Trophoblast cell (in vitro differentiated cells and primary cell): ENCODE results near the gene BRD1.

ENCODE experiments used
- DNase-seq, 2 donors: peaks; one replicate each; pipeline ENCODE4 v3.0.0-alpha.2; 2016
- H2AFZ ChIP-seq: 2 replicates; pipeline ENCODE4 v1.6.1; 2013; ENCODE audit warnings: low read length, moderate library complexity, mild to moderate bottlenecking; ENCODE audit not compliant: insufficient read depth, poor library complexity
- H2AK5ac ChIP-seq: 2 replicates; pipeline ENCODE4 v1.6.1; 2013; ENCODE audit warnings: mild to moderate bottlenecking, low read length
- H2BK120ac ChIP-seq: 2 replicates; pipeline ENCODE4 v1.6.1; 2013; ENCODE audit warnings: low read length, mild to moderate bottlenecking, moderate library complexity; ENCODE audit not compliant: insufficient read depth, poor library complexity
- H2BK12ac ChIP-seq: 2 replicates; pipeline ENCODE4 v1.6.1; 2013; ENCODE audit warnings: mild to moderate bottlenecking, low read length, moderate library complexity
- H2BK5ac ChIP-seq: 2 replicates; pipeline ENCODE4 v1.6.1; 2013; ENCODE audit warnings: low read length, low read depth, moderate library complexity, mild to moderate bottlenecking; ENCODE audit not compliant: poor library complexity
- H3K14ac ChIP-seq: 2 replicates; pipeline ENCODE4 v1.6.1; 2013; ENCODE audit warnings: mild to moderate bottlenecking, low read length
- H3K18ac ChIP-seq: 2 replicates; pipeline ENCODE4 v1.6.1; 2013; ENCODE audit warnings: mild to moderate bottlenecking, low read length
- H3K23ac ChIP-seq: 2 replicates; pipeline ENCODE4 v1.6.1; 2013; ENCODE audit warnings: low read length
- H3K27ac ChIP-seq: 2 replicates; pipeline ENCODE4 v1.5.1; 2013; ENCODE audit warnings: low read depth, mild to moderate bottlenecking, inconsistent platforms, low read length, moderate library complexity
- H3K27me3 ChIP-seq: 2 replicates; pipeline ENCODE4 v1.6.1; 2013; ENCODE audit warnings: inconsistent platforms, mild to moderate bottlenecking, low read length, moderate library complexity; ENCODE audit not compliant: insufficient read depth
- H3K36me3 ChIP-seq, 2 experiments: 1 replicate in 1 of 2; 2 replicates in 1 of 2; pipeline ENCODE4 v1.6.1; 2013; ENCODE audit warnings: low read length in 2 of 2, mild to moderate bottlenecking in 2 of 2, moderate library complexity in 1 of 2; ENCODE audit not compliant: insufficient read depth in 2 of 2, control insufficient read depth in 1 of 2
- H3K4ac ChIP-seq: 2 replicates; pipeline ENCODE4 v1.6.1; 2013; ENCODE audit warnings: low read depth, mild to moderate bottlenecking, low read length, moderate library complexity
- H3K4me1 ChIP-seq, 2 experiments: 1 replicate in 1 of 2; 2 replicates in 1 of 2; pipeline ENCODE4 v1.6.1; 2013; ENCODE audit warnings: low read length in 2 of 2, mild to moderate bottlenecking in 2 of 2, moderate library complexity in 1 of 2; ENCODE audit not compliant: insufficient read depth in 2 of 2, control insufficient read depth in 1 of 2
- H3K4me2 ChIP-seq: 2 replicates; pipeline ENCODE4 v1.6.1; 2013; ENCODE audit warnings: inconsistent platforms, mild to moderate bottlenecking, low read length, moderate library complexity
- H3K4me3 ChIP-seq: 2 replicates; pipeline ENCODE4 v1.5.1; 2013; ENCODE audit warnings: mild to moderate bottlenecking, low read depth, low read length, inconsistent platforms
- H3K79me1 ChIP-seq: one replicate; pipeline ENCODE4 v1.6.1; 2013; ENCODE audit warnings: low read length
- H3K79me2 ChIP-seq: 2 replicates; pipeline ENCODE4 v1.6.1; 2013; ENCODE audit warnings: low read length, mild to moderate bottlenecking; ENCODE audit not compliant: control insufficient read depth, insufficient read depth, poor library complexity
- H3K9ac ChIP-seq: 2 replicates; pipeline ENCODE4 v1.6.1; 2013; ENCODE audit warnings: mild to moderate bottlenecking, low read length
- H3K9me3 ChIP-seq: 2 replicates; pipeline ENCODE4 v1.6.1; 2013; ENCODE audit warnings: low read depth, mild to moderate bottlenecking, control low read depth, inconsistent platforms, low read length; ENCODE audit not compliant: insufficient read depth
- H4K12ac ChIP-seq: 2 replicates; pipeline ENCODE4 v1.6.1; 2013; ENCODE audit warnings: low read depth, mild to moderate bottlenecking, low read length, moderate library complexity
- H4K8ac ChIP-seq: 2 replicates; pipeline ENCODE4 v1.6.1; 2013; ENCODE audit warnings: low read depth, mild to moderate bottlenecking, low read length, moderate library complexity
- H4K91ac ChIP-seq: one replicate; pipeline ENCODE4 v1.6.1; 2013; ENCODE audit warnings: low read depth, mild to moderate bottlenecking, low read length, moderate library complexity
- WGBS: extraction: QIAGEN DNeasy Blood & Tissue Kit; methylation state at CpG from one replicate; pipeline ENCODE4 v1.1.7; 2013; ENCODE audit warnings: missing lambda C conversion rate; ENCODE audit not compliant: insufficient read length, insufficient coverage; ENCODE audit errors: extremely low coverage; 5-methylcytosine and 5-hydroxymethylcytosine counted together

The BRD1 gene

GRCh38 chr22:49866134-49866533, 38.5 kb upstream of the BRD1 start:
- H3K23ac ChIP-seq = no peak overlapping the region
- H2AFZ ChIP-seq = no peak overlapping the region
- no peaks in the 10 kb centered on the region for H3K79me1 ChIP-seq
- no peak overlapping the region for H4K91ac ChIP-seq
- no peak overlapping the region for H4K12ac ChIP-seq
- no peak overlapping the region for H3K4ac ChIP-seq
- H3K18ac ChIP-seq = no peak overlapping the region
- H3K27me3 ChIP-seq = no peaks in the 10 kb centered on the region
- H2BK120ac ChIP-seq = no peak overlapping the region
- peaks cover 9% of the 10 kb centered on the region for H3K9me3 ChIP-seq
- no peaks in the 10 kb centered on the region for H3K4me1 ChIP-seq
- peaks cover 10% of the 10 kb centered on the region for H3K79me2 ChIP-seq
- H3K36me3 ChIP-seq = peaks cover 3 to 15% of the 10 kb centered on the region in 2 experiments
- no peak for DNase-seq
- no peak overlapping the region for H2BK5ac ChIP-seq
- no CpG with 5 or more reads among the region's 2 CpGs for WGBS
- no peak overlapping the region for H3K27ac ChIP-seq
- H2BK12ac ChIP-seq = no peak overlapping the region
- H3K14ac ChIP-seq = no peak overlapping the region
- no peak overlapping the region for H3K4me2 ChIP-seq
- no peak overlapping the region for H3K4me3 ChIP-seq
- no peak overlapping the region for H2AK5ac ChIP-seq
- H3K9ac ChIP-seq = no peak overlapping the region
- no peak overlapping the region for H4K8ac ChIP-seq

- Histone ChIP-seq H3K18ac (no peak overlapping the region), H3K79me2 (peaks cover 10% of the 10 kb centered on the region), H3K4me1 (no peaks in the 10 kb centered on the region), H3K36me3 (peaks cover 3 to 15% of the 10 kb centered on the region in 2 experiments), H4K8ac (no peak overlapping the region), H3K9ac (no peak overlapping the region), H4K12ac (no peak overlapping the region), H3K27ac (no peak overlapping the region), H2BK5ac (no peak overlapping the region), H3K14ac (no peak overlapping the region), H3K27me3 (no peaks in the 10 kb centered on the region), H2BK120ac (no peak overlapping the region), H2AK5ac (no peak overlapping the region), H3K4me2 (no peak overlapping the region), H2AFZ (no peak overlapping the region), H3K9me3 (peaks cover 9% of the 10 kb centered on the region), H3K79me1 (no peaks in the 10 kb centered on the region), H3K23ac (peak overlapping the region; percentile 46), H3K4me3 (no peak overlapping the region), H4K91ac (no peak overlapping the region), H3K4ac (no peak overlapping the region), H2BK12ac (no peak overlapping the region)
- no CpG with 5 or more reads among the region's 17 CpGs for WGBS
- DNase-seq = no peak
Measured at GRCh38 chr22:49865156-49865555, 37.5 kb upstream of the BRD1 start.

- no peak overlapping the region for H4K91ac ChIP-seq
- H3K4me3 ChIP-seq = no peak overlapping the region
- no peak overlapping the region for H2BK12ac ChIP-seq
- H2BK5ac ChIP-seq = no peak overlapping the region
- no peak overlapping the region for H3K23ac ChIP-seq
- DNase-seq = no peak
- H3K4me1 ChIP-seq = no peaks in the 10 kb centered on the region
- WGBS = no CpG with 5 or more reads among the region's 7 CpGs
- H2AK5ac ChIP-seq = no peak overlapping the region
- no peak overlapping the region for H4K12ac ChIP-seq
- peaks cover 3 to 11% of the 10 kb centered on the region in 2 experiments for H3K36me3 ChIP-seq
- no peaks in the 10 kb centered on the region for H3K79me1 ChIP-seq
- no peak overlapping the region for H3K4me2 ChIP-seq
- H3K18ac ChIP-seq = no peak overlapping the region
- H2BK120ac ChIP-seq = no peak overlapping the region
- no peak overlapping the region for H3K4ac ChIP-seq
- no peak overlapping the region for H2AFZ ChIP-seq
- H3K79me2 ChIP-seq = peaks cover 9% of the 10 kb centered on the region
- no peak overlapping the region for H3K9ac ChIP-seq
- H3K27ac ChIP-seq = no peak overlapping the region
- H3K27me3 ChIP-seq = no peaks in the 10 kb centered on the region
- no peak overlapping the region for H3K14ac ChIP-seq
- no peak overlapping the region for H4K8ac ChIP-seq
- peaks cover 7% of the 10 kb centered on the region for H3K9me3 ChIP-seq
Measured at GRCh38 chr22:49863931-49864330, 36.3 kb upstream of the BRD1 start.

- Histone ChIP-seq H3K79me2 (peaks cover 10% of the 10 kb centered on the region), H3K4me2 (no peak overlapping the region), H2BK120ac (no peak overlapping the region), H3K18ac (no peak overlapping the region), H3K79me1 (no peaks in the 10 kb centered on the region), H2BK12ac (no peak overlapping the region), H2AFZ (no peak overlapping the region), H3K4ac (peak overlapping the region; percentile 64), H3K36me3 (peaks cover 5 to 15% of the 10 kb centered on the region in 2 experiments), H2AK5ac (no peak overlapping the region), H2BK5ac (no peak overlapping the region), H3K4me1 (no peaks in the 10 kb centered on the region), H3K4me3 (no peak overlapping the region), H4K8ac (no peak overlapping the region), H4K12ac (no peak overlapping the region), H3K27me3 (no peaks in the 10 kb centered on the region), H3K14ac (no peak overlapping the region), H3K23ac (no peak overlapping the region), H3K9ac (no peak overlapping the region), H3K9me3 (peaks cover 10% of the 10 kb centered on the region), H3K27ac (no peak overlapping the region), H4K91ac (no peak overlapping the region)
- no CpG with 5 or more reads among the region's 5 CpGs for WGBS
- no peak for DNase-seq
Measured at GRCh38 chr22:49862496-49862776, 34.8 kb upstream of the BRD1 start.
